PFSK-1 (cell line): ENCODE data around the gene ICA1.

Experiments
- POLR2AphosphoS5 ChIP-seq: IDR thresholded peaks from 2 replicates; pipeline ENCODE4 v1.6.1; 2012; ENCODE audit warnings: low read depth, mild to moderate bottlenecking, control low read depth, low read length, moderate library complexity
- SIN3A ChIP-seq: IDR thresholded peaks from 2 replicates; pipeline ENCODE4 v1.6.1; 2012; ENCODE audit warnings: mild to moderate bottlenecking, low read length, moderate library complexity, borderline replicate concordance; ENCODE audit not compliant: insufficient read depth

DNA sequence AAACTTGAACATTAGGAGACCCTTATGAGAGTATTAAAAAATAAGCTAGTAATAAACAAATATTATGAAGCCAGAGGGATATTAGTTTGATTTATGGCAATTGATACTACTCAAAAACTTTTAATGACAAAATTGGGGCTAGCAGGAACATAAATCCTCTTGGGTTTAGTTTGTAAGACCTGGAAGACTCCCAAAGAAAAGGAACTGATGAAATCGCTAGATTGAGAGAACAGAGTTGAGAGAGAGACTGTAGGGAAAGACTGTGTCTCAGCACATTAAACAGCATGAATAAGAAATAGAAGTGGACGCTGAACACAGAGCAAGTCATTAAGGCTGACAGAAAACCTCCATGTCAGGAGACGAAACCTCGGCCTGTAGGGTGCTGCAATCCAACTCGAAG, 56.4 kb downstream of the ICA1 start:
- TF ChIP-seq POLR2AphosphoS5: no peak
- TF ChIP-seq SIN3A: no peak
